Measurements from ENCODE around the gene ELL2.

DNA sequence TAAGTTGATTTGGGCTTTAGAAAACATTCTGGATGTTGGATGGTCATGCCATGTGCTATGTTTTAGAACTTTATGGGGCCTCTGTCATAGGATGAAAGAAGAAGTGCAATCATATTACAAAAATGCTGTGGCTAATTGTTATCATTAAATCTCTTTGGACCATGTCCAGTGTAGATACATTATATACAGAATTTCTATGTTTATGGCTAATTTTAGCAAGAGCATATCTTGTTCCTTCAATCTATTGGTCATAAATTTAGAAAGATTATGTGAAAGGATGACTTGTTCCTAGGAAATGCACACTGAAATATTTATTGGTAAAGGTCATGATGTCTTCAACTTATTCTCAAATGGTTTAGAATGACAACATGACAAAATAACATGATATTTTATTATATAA, 42.4 kb upstream of the ELL2 start:
- no peak for TF ChIP-seq RAD21 (conservative IDR thresholded peaks at IDR 0.05)
- no peak for TF ChIP-seq EP300 (conservative IDR thresholded peaks at IDR 0.05; ENCODE audit: poor library complexity, severe bottlenecking)
- no peak for TF ChIP-seq POLR2AphosphoS5 (IDR thresholded peaks at IDR 0.05)
- TF ChIP-seq, protein P1, sequence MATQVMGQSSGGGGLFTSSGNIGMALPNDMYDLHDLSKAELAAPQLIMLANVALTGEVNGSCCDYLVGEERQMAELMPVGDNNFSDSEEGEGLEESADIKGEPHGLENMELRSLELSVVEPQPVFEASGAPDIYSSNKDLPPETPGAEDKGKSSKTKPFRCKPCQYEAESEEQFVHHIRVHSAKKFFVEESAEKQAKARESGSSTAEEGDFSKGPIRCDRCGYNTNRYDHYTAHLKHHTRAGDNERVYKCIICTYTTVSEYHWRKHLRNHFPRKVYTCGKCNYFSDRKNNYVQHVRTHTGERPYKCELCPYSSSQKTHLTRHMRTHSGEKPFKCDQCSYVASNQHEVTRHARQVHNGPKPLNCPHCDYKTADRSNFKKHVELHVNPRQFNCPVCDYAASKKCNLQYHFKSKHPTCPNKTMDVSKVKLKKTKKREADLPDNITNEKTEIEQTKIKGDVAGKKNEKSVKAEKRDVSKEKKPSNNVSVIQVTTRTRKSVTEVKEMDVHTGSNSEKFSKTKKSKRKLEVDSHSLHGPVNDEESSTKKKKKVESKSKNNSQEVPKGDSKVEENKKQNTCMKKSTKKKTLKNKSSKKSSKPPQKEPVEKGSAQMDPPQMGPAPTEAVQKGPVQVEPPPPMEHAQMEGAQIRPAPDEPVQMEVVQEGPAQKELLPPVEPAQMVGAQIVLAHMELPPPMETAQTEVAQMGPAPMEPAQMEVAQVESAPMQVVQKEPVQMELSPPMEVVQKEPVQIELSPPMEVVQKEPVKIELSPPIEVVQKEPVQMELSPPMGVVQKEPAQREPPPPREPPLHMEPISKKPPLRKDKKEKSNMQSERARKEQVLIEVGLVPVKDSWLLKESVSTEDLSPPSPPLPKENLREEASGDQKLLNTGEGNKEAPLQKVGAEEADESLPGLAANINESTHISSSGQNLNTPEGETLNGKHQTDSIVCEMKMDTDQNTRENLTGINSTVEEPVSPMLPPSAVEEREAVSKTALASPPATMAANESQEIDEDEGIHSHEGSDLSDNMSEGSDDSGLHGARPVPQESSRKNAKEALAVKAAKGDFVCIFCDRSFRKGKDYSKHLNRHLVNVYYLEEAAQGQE (IDR thresholded peaks at IDR 0.05; ENCODE audit: borderline replicate concordance), result no peak
- no peak for TF ChIP-seq CTCF (IDR thresholded peaks at IDR 0.05; ENCODE audit: poor library complexity, severe bottlenecking)

All from neural cell (in vitro differentiated cells).